HepG2 (cell line): ENCODE data around the gene DTNB. TPM values are rescaled to one million over a fixed set of nuclear protein-coding genes. Genes with fewer than 3 reads are reported as not detected.

ENCODE experiments used
- BHLHE40 ChIP-seq: IDR thresholded peaks from 2 replicates; pipeline ENCODE4 v1.6.1; 2011; ENCODE audit warnings: low read length, improper control_type of control experiment
- CSRNP2 ChIP-seq: sonication (generic); formaldehyde crosslinking; conservative IDR thresholded peaks from 2 replicates; pipeline ENCODE4 v1.8.0; 2022; ENCODE audit warnings: low read depth, missing genetic modification reagents
- DMAP1 ChIP-seq: IDR thresholded peaks from 2 replicates; pipeline ENCODE4 v1.6.1; 2016
- ELF1 ChIP-seq: sonication (generic); formaldehyde crosslinking; IDR thresholded peaks from 2 replicates; pipeline ENCODE4 v1.4.0; 2020; ENCODE audit warnings: missing genetic modification reagents
- ETV6 ChIP-seq: sonication (generic); formaldehyde crosslinking; conservative IDR thresholded peaks from 2 replicates; pipeline ENCODE4 v1.4.0; 2020; ENCODE audit warnings: missing genetic modification reagents
- JUN ChIP-seq: sonication (generic); formaldehyde crosslinking; IDR thresholded peaks from 2 replicates; pipeline ENCODE4 v1.4.0; 2020; ENCODE audit warnings: mild to moderate bottlenecking, missing genetic modification reagents
- KLF16 ChIP-seq, 2 experiments: sonication (generic) in 1 of 2; formaldehyde crosslinking in 1 of 2; IDR thresholded peaks; 2 replicates each; pipeline versions ENCODE4 v1.6.1 to v1.8.0; 2016 to 2023; ENCODE audit warnings: missing genetic modification reagents in 2 of 2, missing compliant biosample characterization in 1 of 2
- NBN ChIP-seq: fragments of 450-650 bp; conservative IDR thresholded peaks from 2 replicates; pipeline ENCODE4 v1.6.1; 2017
- NKX3-1 ChIP-seq: sonication (generic); formaldehyde crosslinking; IDR thresholded peaks from 2 replicates; pipeline ENCODE4 v1.5.0; 2020; ENCODE audit warnings: missing genetic modification reagents
- RFXANK ChIP-seq: IDR thresholded peaks from 2 replicates; pipeline ENCODE4 v1.6.1; 2016
- SRSF4 ChIP-seq: fragments of 200-400 bp; formaldehyde crosslinking; IDR thresholded peaks from one replicate; pipeline ENCODE4 v1.6.1; 2018; ENCODE audit warnings: mild to moderate bottlenecking, low read depth, low read length, moderate library complexity; ENCODE audit not compliant: poor library complexity, severe bottlenecking
- STAT5B ChIP-seq: sonication (generic); formaldehyde crosslinking; IDR thresholded peaks from 2 replicates; pipeline ENCODE4 v1.4.0; 2020; ENCODE audit warnings: missing genetic modification reagents
- THYN1 ChIP-seq: sonication (generic); formaldehyde crosslinking; IDR thresholded peaks from 2 replicates; pipeline ENCODE4 v1.8.1; 2023; ENCODE audit warnings: low read depth, mild to moderate bottlenecking, moderate library complexity, missing genetic modification reagents, borderline replicate concordance
- XRCC5 ChIP-seq: fragments of 200-400 bp; formaldehyde crosslinking; optimal IDR thresholded peaks from 2 replicates; pipeline ENCODE3; 2017; ENCODE audit warnings: mild to moderate bottlenecking, low read length
- ZFP82 ChIP-seq: sonication (generic); formaldehyde crosslinking; IDR thresholded peaks from 2 replicates; pipeline ENCODE4 v1.5.1; 2020; ENCODE audit warnings: mild to moderate bottlenecking, missing genetic modification reagents, borderline replicate concordance
- ZNF333 ChIP-seq: sonication (generic); formaldehyde crosslinking; IDR thresholded peaks from 2 replicates; pipeline ENCODE4 v1.4.0; 2020; ENCODE audit warnings: mild to moderate bottlenecking, missing genetic modification reagents, borderline replicate concordance
- ZNF367 ChIP-seq: sonication (generic); formaldehyde crosslinking; IDR thresholded peaks from 2 replicates; pipeline ENCODE4 v1.4.0; 2020; ENCODE audit warnings: missing genetic modification reagents, borderline replicate concordance
- ZNF460 ChIP-seq: sonication (generic); formaldehyde crosslinking; IDR thresholded peaks from 2 replicates; pipeline ENCODE4 v1.5.1; 2020; ENCODE audit warnings: missing genetic modification reagents, mild to moderate bottlenecking, borderline replicate concordance
- ZNF720 ChIP-seq: sonication (generic); formaldehyde crosslinking; IDR thresholded peaks from 2 replicates; pipeline ENCODE4 v1.4.0; 2020; ENCODE audit warnings: missing genetic modification reagents
- ZNF891 ChIP-seq: sonication (generic); formaldehyde crosslinking; IDR thresholded peaks from 2 replicates; pipeline ENCODE4 v1.5.0; 2020; ENCODE audit warnings: mild to moderate bottlenecking, missing genetic modification reagents
- polyA plus RNA-seq, 8 experiments: library from polyadenylated mRNA; depleted of rRNA in 3 of 8; stranded (reverse) in 7 of 8; unstranded in 1 of 8; fragments of >200 nt; fragmentation: Illumina TruSeq in 4 of 8; extraction: Trizol in 4 of 8; gene quantifications; 2 replicates each; pipeline versions ENCODE4 v1.2.1 to v1.2.3, GENCODE V29; 2011 to 2016; ENCODE audit warnings: low read depth in 4 of 8, missing spikeins in 1 of 8, mixed read lengths in 1 of 8; ENCODE audit not compliant: insufficient read depth in 1 of 8
- total RNA-seq, 5 experiments: library from RNA; depleted of rRNA; stranded (reverse); fragments of >200 nt; fragmentation: Illumina TruSeq; extraction: Trizol; gene quantifications; 2 replicates each; pipeline ENCODE4 v1.2.3, GENCODE V29; 2016; ENCODE audit warnings: low read depth in 1 of 5
- TF ChIP-seq, protein P1 (sequence below): sonication (generic); formaldehyde crosslinking; conservative IDR thresholded peaks from 2 replicates; pipeline ENCODE4 v1.8.0; 2022; ENCODE audit warnings: mild to moderate bottlenecking, moderate library complexity, missing genetic modification reagents
- TF ChIP-seq, protein P2 (sequence below): sonication (generic); formaldehyde crosslinking; IDR thresholded peaks from 2 replicates; pipeline ENCODE4 v1.5.0; 2020; ENCODE audit warnings: missing genetic modification reagents
- TF ChIP-seq, protein P3 (sequence below): sonication (generic); formaldehyde crosslinking; IDR thresholded peaks from 2 replicates; pipeline ENCODE4 v1.4.0; 2020; ENCODE audit warnings: missing genetic modification reagents

The DTNB gene
- total and polyA plus RNA-seq, 2 of the 13 experiments (the other 11 are each of a cell fraction or from before 2014, with no cell fraction given), result 14.4 to 23.9 TPM

- TF ChIP-seq ELF1 (CRISPR knock-in tag), result peak; percentile 64
- peak; percentile 95 for TF ChIP-seq ZNF720 (CRISPR knock-in tag)
- peak; percentile 63; the same call in 1 of the 2 replicates for TF ChIP-seq THYN1 (CRISPR knock-in tag)
- no peak for TF ChIP-seq NBN
- TF ChIP-seq, protein P1, sequence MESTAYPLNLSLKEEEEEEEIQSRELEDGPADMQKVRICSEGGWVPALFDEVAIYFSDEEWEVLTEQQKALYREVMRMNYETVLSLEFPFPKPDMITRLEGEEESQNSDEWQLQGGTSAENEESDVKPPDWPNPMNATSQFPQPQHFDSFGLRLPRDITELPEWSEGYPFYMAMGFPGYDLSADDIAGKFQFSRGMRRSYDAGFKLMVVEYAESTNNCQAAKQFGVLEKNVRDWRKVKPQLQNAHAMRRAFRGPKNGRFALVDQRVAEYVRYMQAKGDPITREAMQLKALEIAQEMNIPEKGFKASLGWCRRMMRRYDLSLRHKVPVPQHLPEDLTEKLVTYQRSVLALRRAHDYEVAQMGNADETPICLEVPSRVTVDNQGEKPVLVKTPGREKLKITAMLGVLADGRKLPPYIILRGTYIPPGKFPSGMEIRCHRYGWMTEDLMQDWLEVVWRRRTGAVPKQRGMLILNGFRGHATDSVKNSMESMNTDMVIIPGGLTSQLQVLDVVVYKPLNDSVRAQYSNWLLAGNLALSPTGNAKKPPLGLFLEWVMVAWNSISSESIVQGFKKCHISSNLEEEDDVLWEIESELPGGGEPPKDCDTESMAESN (CRISPR knock-in tag), result peak; percentile 95
- TF ChIP-seq ZFP82 (CRISPR knock-in tag), result no peak
- peak; percentile 17; the same call in 1 of the 2 replicates for TF ChIP-seq BHLHE40
- TF ChIP-seq SRSF4, result no peak
- TF ChIP-seq ETV6 (CRISPR knock-in tag), result no peak; the same call in 1 of the 2 replicates
- no peak; the same call in 1 of the 2 replicates for TF ChIP-seq RFXANK (CRISPR knock-in tag)
- TF ChIP-seq ZNF460 (CRISPR knock-in tag), result no peak; the same call in 1 of the 2 replicates
- TF ChIP-seq NKX3-1, result no peak
- peak; percentile 90 to 92; a peak in 3 of 4 replicates for TF ChIP-seq KLF16 (CRISPR knock-in tag; IDR thresholded peaks at IDR 0.05)
- TF ChIP-seq ZNF333, result peak; percentile 86
- TF ChIP-seq ZNF891 (CRISPR knock-in tag), result 0 out of 2 replicates have a peak, but pooled peaks have one; percentile 35
- no peak; the same call in 1 of the 2 replicates for TF ChIP-seq ZNF367 (CRISPR knock-in tag)
- peak; percentile 99 for TF ChIP-seq XRCC5
- peak; percentile 32; the same call in 1 of the 2 replicates for TF ChIP-seq DMAP1
- TF ChIP-seq, protein P2, sequence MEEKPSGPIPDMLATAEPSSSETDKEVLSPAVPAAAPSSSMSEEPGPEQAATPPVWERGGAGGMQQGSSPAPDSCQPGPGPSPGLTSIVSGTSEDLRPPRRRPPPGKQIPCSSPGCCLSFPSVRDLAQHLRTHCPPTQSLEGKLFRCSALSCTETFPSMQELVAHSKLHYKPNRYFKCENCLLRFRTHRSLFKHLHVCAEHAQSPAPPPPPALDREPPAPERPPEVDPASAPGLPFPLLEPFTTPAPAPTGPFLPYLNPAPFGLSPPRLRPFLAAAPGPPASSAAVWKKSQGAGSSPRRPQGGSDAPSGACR (CRISPR knock-in tag), result peak; percentile 72; the same call in 1 of the 2 replicates
- no peak for TF ChIP-seq JUN (CRISPR knock-in tag)
- peak; percentile 90 for TF ChIP-seq STAT5B (CRISPR knock-in tag)
- TF ChIP-seq, protein P3, sequence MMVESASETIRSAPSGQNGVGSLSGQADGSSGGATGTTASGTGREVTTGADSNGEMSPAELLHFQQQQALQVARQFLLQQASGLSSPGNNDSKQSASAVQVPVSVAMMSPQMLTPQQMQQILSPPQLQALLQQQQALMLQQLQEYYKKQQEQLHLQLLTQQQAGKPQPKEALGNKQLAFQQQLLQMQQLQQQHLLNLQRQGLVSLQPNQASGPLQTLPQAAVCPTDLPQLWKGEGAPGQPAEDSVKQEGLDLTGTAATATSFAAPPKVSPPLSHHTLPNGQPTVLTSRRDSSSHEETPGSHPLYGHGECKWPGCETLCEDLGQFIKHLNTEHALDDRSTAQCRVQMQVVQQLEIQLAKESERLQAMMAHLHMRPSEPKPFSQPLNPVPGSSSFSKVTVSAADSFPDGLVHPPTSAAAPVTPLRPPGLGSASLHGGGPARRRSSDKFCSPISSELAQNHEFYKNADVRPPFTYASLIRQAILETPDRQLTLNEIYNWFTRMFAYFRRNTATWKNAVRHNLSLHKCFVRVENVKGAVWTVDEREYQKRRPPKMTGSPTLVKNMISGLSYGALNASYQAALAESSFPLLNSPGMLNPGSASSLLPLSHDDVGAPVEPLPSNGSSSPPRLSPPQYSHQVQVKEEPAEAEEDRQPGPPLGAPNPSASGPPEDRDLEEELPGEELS (CRISPR knock-in tag), result peak; percentile 41; the same call in 1 of the 2 replicates
- no peak for TF ChIP-seq CSRNP2
Measured at GRCh38 chr2:25342372-25343186, 330.8 kb downstream of the DTNB start (continued).
